GM18858 (cell line): ENCODE results near the gene NSMCE4A.
"Not testable (repeated sequence)": the region's sequence is repeated elsewhere in the genome, so short reads cannot be mapped to it uniquely, and the experiment has no call there.

Source experiments
- ATAC-seq: cut with Tn5 transposase; IDR thresholded peaks from one replicate; pipeline ENCODE4 v1.9.1; 2021; ENCODE audit not compliant: unreplicated experiment

Gene NSMCE4A

GRCh38 chr10:121974535-121975294, at the start of gene NSMCE4A:
TSS of gene NSMCE4A (minus strand) at chr10:121975217. CDS start at chr10:121975165, 52 bp downstream.
- ATAC-seq = peak; percentile 59

- ATAC-seq = not testable (repeated sequence)
Measured at GRCh38 chr10:122023257-122023656, 48.2 kb upstream of the NSMCE4A start.

GRCh38 chr10:122022276-122022675, 47.3 kb upstream of the NSMCE4A start:
- ATAC-seq = no peak

- no peak for ATAC-seq
Measured at GRCh38 chr10:122021828-122022227, 46.8 kb upstream of the NSMCE4A start.

GRCh38 chr10:122021379-122021778, 46.4 kb upstream of the NSMCE4A start:
- ATAC-seq = no peak

GRCh38 chr10:122020226-122020625, 45.2 kb upstream of the NSMCE4A start:
- no peak for ATAC-seq

GRCh38 chr10:122019414-122019975, 44.5 kb upstream of the NSMCE4A start:
- no peak for ATAC-seq

- no peak for ATAC-seq
Measured at GRCh38 chr10:122018951-122019413, 44.0 kb upstream of the NSMCE4A start.

GRCh38 chr10:122018491-122018890, 43.5 kb upstream of the NSMCE4A start:
- ATAC-seq = no peak

- not testable (repeated sequence) for ATAC-seq
Measured at GRCh38 chr10:122017926-122018325, 42.9 kb upstream of the NSMCE4A start.

GRCh38 chr10:122014652-122015248, 39.7 kb upstream of the NSMCE4A start:
- no peak for ATAC-seq

- no peak for ATAC-seq
Measured at GRCh38 chr10:122013311-122013780, 38.3 kb upstream of the NSMCE4A start.

GRCh38 chr10:122012731-122013130, 37.7 kb upstream of the NSMCE4A start:
- ATAC-seq = no peak

GRCh38 chr10:122010405-122011050, 35.5 kb upstream of the NSMCE4A start:
- ATAC-seq = no peak

GRCh38 chr10:122007415-122007814, 32.4 kb upstream of the NSMCE4A start:
- ATAC-seq = no peak

GRCh38 chr10:122001698-122002097, 26.7 kb upstream of the NSMCE4A start:
- ATAC-seq = no peak

GRCh38 chr10:121999301-121999700, 24.3 kb upstream of the NSMCE4A start:
- ATAC-seq = no peak

- no peak for ATAC-seq
Measured at GRCh38 chr10:121998462-121998861, 23.4 kb upstream of the NSMCE4A start.

GRCh38 chr10:121994429-121994941, 19.5 kb upstream of the NSMCE4A start:
- ATAC-seq = no peak

- not testable (repeated sequence) for ATAC-seq
Measured at GRCh38 chr10:121991727-121992126, 16.7 kb upstream of the NSMCE4A start.

- ATAC-seq = no peak
Measured at GRCh38 chr10:121990015-121990677, 15.1 kb upstream of the NSMCE4A start.
